ENCODE data around the gene ITLN1. TPM values are rescaled to one million over a fixed set of nuclear protein-coding genes. Genes with fewer than 3 reads are reported as not detected.
"Not testable (repeated sequence)": the region's sequence is repeated elsewhere in the genome, so short reads cannot be mapped to it uniquely, and the experiment has no call there.

Gene ITLN1
- total RNA-seq, 1 donor from 2014 or later, result not detected

DNA sequence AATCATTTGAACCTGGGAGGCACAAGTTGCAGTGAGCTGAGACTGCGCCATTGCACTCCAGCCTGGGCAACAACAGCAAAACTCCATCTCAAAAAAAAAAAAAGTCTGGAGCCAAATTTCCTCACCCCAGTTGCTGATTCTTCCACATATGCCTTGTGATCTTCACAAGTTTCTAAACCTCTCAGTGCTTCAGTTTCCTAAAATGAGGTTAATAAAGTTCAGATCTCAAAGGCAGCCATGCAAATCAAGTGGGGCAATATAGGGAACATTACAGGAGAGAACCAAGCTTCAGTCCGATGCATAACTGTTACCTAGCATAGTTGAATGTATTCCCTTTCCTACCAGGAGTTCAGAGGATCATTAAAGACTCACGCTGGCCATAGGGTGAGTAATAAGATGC, 4.8 kb downstream of the ITLN1 start:
- TF ChIP-seq, protein P1, sequence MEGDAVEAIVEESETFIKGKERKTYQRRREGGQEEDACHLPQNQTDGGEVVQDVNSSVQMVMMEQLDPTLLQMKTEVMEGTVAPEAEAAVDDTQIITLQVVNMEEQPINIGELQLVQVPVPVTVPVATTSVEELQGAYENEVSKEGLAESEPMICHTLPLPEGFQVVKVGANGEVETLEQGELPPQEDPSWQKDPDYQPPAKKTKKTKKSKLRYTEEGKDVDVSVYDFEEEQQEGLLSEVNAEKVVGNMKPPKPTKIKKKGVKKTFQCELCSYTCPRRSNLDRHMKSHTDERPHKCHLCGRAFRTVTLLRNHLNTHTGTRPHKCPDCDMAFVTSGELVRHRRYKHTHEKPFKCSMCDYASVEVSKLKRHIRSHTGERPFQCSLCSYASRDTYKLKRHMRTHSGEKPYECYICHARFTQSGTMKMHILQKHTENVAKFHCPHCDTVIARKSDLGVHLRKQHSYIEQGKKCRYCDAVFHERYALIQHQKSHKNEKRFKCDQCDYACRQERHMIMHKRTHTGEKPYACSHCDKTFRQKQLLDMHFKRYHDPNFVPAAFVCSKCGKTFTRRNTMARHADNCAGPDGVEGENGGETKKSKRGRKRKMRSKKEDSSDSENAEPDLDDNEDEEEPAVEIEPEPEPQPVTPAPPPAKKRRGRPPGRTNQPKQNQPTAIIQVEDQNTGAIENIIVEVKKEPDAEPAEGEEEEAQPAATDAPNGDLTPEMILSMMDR (IDR thresholded peaks at IDR 0.05; ENCODE audit: partially characterized antibody, unreplicated experiment), result no peak
- H3K36me3 Mint-ChIP-seq (ENCODE audit: unreplicated experiment), result no peaks in the 10 kb centered on the region
- no peak for DNase-seq
- H3K4me1 Mint-ChIP-seq (ENCODE audit: low read depth, unreplicated experiment), result no peaks in the 10 kb centered on the region
- no peaks in the 10 kb centered on the region for H3K9me3 Mint-ChIP-seq (ENCODE audit: unreplicated experiment)
- peaks cover 2% of the 10 kb centered on the region for H3K27me3 Mint-ChIP-seq (ENCODE audit: unreplicated experiment)
- H3K4me3 Mint-ChIP-seq (ENCODE audit: unreplicated experiment), result no peak overlapping the region
- no peak overlapping the region for H3K27ac Mint-ChIP-seq (ENCODE audit: unreplicated experiment)

DNA sequence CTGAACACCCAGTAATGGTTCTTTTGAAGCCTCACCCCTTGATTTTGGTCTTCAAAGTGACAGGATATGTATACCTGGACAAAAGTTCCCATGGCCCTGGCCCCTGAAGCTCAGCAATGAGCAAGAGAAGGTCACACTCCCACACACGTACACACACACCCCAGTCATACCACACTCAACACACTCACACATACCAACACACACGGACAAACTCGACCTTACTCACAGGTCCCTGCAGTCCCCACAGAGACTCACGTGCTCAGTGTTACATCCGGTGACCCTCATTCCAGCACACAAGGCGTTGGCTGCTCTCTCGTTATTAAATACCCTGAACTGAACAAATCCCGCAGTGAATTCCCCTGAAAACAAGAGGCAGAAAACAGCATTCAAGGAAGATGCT, 5.9 kb downstream of the ITLN1 start:
- Mint-ChIP-seq H3K4me3 (ENCODE audit: unreplicated experiment) (no peak overlapping the region), H3K27me3 (ENCODE audit: unreplicated experiment) (no peaks in the 10 kb centered on the region), H3K9me3 (ENCODE audit: unreplicated experiment) (no peaks in the 10 kb centered on the region), H3K4me1 (ENCODE audit: low read depth, unreplicated experiment) (no peaks in the 10 kb centered on the region), H3K27ac (ENCODE audit: unreplicated experiment) (no peak overlapping the region), H3K36me3 (ENCODE audit: unreplicated experiment) (no peaks in the 10 kb centered on the region)
- TF ChIP-seq, protein P1 (IDR thresholded peaks at IDR 0.05; ENCODE audit: partially characterized antibody, unreplicated experiment), result no peak
- no peak for DNase-seq

DNA sequence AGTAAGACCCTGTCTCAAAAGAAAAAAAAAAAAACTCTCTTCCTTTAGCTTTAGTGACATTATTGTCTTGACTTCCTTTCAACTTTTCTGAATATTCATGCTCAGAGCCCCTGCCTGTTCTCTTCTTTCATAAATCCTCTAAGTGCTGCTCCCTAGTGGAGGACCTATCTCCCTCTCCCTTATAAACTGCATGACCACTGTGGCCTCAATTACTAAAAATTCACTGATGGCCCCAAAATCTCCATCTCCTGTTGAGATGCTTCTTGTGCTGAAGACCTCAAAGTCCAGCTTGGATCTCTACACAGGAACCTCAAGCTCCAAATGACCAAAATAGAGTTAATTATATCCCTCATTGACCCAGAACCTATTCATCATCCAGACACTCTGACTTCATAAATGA, 7.8 kb downstream of the ITLN1 start:
- no peaks in the 10 kb centered on the region for H3K9me3 Mint-ChIP-seq (ENCODE audit: unreplicated experiment)
- no peak for DNase-seq
- no peak overlapping the region for H3K27ac Mint-ChIP-seq (ENCODE audit: unreplicated experiment)
- H3K4me3 Mint-ChIP-seq (ENCODE audit: unreplicated experiment), result no peak overlapping the region
- H3K36me3 Mint-ChIP-seq (ENCODE audit: unreplicated experiment), result no peaks in the 10 kb centered on the region
- no peaks in the 10 kb centered on the region for H3K4me1 Mint-ChIP-seq (ENCODE audit: low read depth, unreplicated experiment)
- H3K27me3 Mint-ChIP-seq (ENCODE audit: unreplicated experiment), result no peaks in the 10 kb centered on the region
- TF ChIP-seq, protein P1 (IDR thresholded peaks at IDR 0.05; ENCODE audit: partially characterized antibody, unreplicated experiment), result no peak

DNA sequence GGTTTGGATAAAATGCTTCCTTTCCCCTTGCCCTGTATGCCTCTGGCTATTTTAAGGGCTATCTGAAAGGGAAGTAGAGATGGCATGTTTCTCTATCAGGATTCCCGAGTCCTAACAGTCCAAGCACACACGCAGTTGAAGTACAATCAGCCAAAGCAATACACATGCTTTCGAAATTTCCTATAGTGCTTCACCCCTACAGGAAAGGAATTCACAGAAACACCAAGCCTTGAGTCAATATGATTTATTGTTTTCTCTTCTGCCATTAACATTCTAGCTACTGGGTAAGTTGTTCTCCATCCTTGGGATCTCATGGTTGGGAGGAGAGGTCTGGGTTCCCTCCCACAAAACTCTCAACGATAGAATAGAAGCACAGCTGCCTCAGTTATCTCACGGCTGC, 8.7 kb downstream of the ITLN1 start:
- Mint-ChIP-seq H3K27me3 (ENCODE audit: unreplicated experiment) (no peaks in the 10 kb centered on the region), H3K36me3 (ENCODE audit: unreplicated experiment) (no peaks in the 10 kb centered on the region), H3K4me1 (ENCODE audit: low read depth, unreplicated experiment) (no peaks in the 10 kb centered on the region), H3K27ac (ENCODE audit: unreplicated experiment) (no peak overlapping the region), H3K9me3 (ENCODE audit: unreplicated experiment) (no peaks in the 10 kb centered on the region), H3K4me3 (ENCODE audit: unreplicated experiment) (no peak overlapping the region)
- TF ChIP-seq, protein P1 (IDR thresholded peaks at IDR 0.05; ENCODE audit: partially characterized antibody, unreplicated experiment), result no peak
- DNase-seq, result no peak

DNA sequence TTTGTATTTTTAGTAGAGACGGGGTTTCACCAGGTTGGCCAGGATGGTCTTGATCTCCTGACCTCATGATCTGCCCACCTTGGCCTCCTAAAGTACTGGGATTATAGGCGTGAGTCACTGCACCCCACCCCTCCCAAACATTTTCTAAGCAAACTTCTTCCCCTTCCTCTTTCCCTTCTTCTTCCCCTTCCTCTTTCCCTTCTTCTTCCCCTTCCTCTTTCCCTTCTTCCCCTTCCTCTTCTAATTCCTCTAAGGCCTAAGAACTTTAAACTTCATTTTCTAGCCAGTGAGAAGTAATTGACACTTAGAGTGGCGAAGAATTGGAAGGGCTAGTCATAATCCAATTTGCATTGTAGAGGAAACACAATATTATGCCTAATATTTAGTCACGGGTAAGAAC, 9.4 kb downstream of the ITLN1 start:
- H3K4me1 Mint-ChIP-seq (ENCODE audit: low read depth, unreplicated experiment); H3K27me3 Mint-ChIP-seq (ENCODE audit: unreplicated experiment); H3K4me3 Mint-ChIP-seq (ENCODE audit: unreplicated experiment); H3K27ac Mint-ChIP-seq (ENCODE audit: unreplicated experiment); DNase-seq; H3K9me3 Mint-ChIP-seq (ENCODE audit: unreplicated experiment); H3K36me3 Mint-ChIP-seq (ENCODE audit: unreplicated experiment): not testable (repeated sequence)

DNA sequence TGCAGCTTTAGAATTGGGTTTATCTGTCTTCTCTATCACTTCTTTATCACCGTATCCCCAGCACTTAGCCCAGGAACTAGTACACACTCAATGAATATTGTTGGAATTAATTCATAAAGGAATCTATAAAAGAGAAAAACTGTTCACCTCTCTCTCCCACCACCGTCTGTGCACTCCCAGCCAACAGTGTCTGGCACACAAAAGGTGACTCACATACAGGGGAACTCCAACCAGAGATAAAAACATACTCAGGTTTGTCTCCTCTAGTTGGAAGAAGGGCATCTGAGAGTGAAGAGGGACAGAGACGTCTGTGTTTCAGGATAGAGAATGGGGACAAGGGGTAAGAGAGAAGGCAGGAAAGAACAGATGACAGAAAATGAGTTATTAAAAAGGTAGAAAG, 10.0 kb downstream of the ITLN1 start:
- Mint-ChIP-seq H3K4me1 (ENCODE audit: low read depth, unreplicated experiment) (no peaks in the 10 kb centered on the region), H3K27ac (ENCODE audit: unreplicated experiment) (no peak overlapping the region), H3K27me3 (ENCODE audit: unreplicated experiment) (no peaks in the 10 kb centered on the region), H3K9me3 (ENCODE audit: unreplicated experiment) (no peaks in the 10 kb centered on the region), H3K4me3 (ENCODE audit: unreplicated experiment) (no peak overlapping the region), H3K36me3 (ENCODE audit: unreplicated experiment) (no peaks in the 10 kb centered on the region)
- no peak for DNase-seq
- TF ChIP-seq, protein P1 (IDR thresholded peaks at IDR 0.05; ENCODE audit: partially characterized antibody, unreplicated experiment), result no peak
